ENCODE data around the gene CASD1. TPM values are rescaled to one million over a fixed set of nuclear protein-coding genes. Genes with fewer than 3 reads are reported as not detected.

CASD1 gene
- total and polyA plus RNA-seq, 2 experiments from 2014 or later: 15.5 to 38.1 TPM

DNA sequence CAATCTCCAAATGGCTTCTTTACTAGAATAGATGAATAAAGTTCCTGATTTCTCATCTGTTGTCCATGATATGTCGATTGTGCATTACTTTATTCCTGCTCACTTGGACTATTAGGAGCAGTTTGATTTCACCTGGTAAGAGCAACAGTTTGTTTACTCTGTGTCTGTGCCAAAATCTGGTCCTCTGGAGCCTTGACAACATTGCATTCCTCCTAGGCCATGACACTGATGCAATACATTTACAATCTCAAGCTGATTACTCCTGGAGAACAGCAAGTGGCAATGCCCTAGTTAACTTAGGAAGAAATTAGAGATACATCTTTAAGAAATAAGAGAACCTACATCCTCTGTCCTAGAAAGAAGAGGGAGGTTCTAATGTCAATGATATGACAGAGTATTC is 74.5 kb downstream of the CASD1 start:
- peaks cover under 1% of the 10 kb centered on the region; the same call in 1 of the 3 replicates for H3K9me3 Mint-ChIP-seq
- no peak overlapping the region for H3K4me2 ChIP-seq
- 0 out of 2 replicates have a peak, but pooled peaks cover 5% of the 10 kb centered on the region for H3K9me2 ChIP-seq (ENCODE audit: insufficient read depth)
- H3F3A ChIP-seq (replicated peaks; ENCODE audit: low read depth): no peaks in the 10 kb centered on the region
- no peak overlapping the region for H2AFZ ChIP-seq
- H3K4me3 Mint-ChIP-seq: no peak overlapping the region
- H3K79me2 ChIP-seq (replicated peaks; ENCODE audit: insufficient read depth): no peaks in the 10 kb centered on the region
- DNase-seq (ENCODE audit: low spot score): no peak
- H4K20me1 ChIP-seq (replicated peaks; ENCODE audit: insufficient read depth): no peaks in the 10 kb centered on the region
- TF ChIP-seq, protein P1, sequence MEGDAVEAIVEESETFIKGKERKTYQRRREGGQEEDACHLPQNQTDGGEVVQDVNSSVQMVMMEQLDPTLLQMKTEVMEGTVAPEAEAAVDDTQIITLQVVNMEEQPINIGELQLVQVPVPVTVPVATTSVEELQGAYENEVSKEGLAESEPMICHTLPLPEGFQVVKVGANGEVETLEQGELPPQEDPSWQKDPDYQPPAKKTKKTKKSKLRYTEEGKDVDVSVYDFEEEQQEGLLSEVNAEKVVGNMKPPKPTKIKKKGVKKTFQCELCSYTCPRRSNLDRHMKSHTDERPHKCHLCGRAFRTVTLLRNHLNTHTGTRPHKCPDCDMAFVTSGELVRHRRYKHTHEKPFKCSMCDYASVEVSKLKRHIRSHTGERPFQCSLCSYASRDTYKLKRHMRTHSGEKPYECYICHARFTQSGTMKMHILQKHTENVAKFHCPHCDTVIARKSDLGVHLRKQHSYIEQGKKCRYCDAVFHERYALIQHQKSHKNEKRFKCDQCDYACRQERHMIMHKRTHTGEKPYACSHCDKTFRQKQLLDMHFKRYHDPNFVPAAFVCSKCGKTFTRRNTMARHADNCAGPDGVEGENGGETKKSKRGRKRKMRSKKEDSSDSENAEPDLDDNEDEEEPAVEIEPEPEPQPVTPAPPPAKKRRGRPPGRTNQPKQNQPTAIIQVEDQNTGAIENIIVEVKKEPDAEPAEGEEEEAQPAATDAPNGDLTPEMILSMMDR (conservative IDR thresholded peaks at IDR 0.05; ENCODE audit: low read depth in 2 of 2): no peak
- TF ChIP-seq EZH2phosphoT487 (IDR thresholded peaks at IDR 0.05; ENCODE audit: unreplicated experiment) (no peak), NANOG (IDR thresholded peaks at IDR 0.05; ENCODE audit: borderline replicate concordance) (no peak), ZNF114 (CRISPR knock-in tag; IDR thresholded peaks at IDR 0.05) (no peak), ZNF331 (CRISPR knock-in tag; IDR thresholded peaks at IDR 0.05; ENCODE audit: low read depth) (no peak), POLR2AphosphoS5 (IDR thresholded peaks at IDR 0.05; ENCODE audit: low read depth) (no peak), JUNB (IDR thresholded peaks at IDR 0.05; ENCODE audit: unreplicated experiment) (no peak), ETS1 (IDR thresholded peaks at IDR 0.05) (no peak), ZNF462 (CRISPR knock-in tag; IDR thresholded peaks at IDR 0.05) (no peak), EZH2 (IDR thresholded peaks at IDR 0.05; ENCODE audit: low read depth, unreplicated experiment) (no peak), CREB1 (CRISPR knock-in tag; IDR thresholded peaks at IDR 0.05; ENCODE audit: low read depth) (no peak), STAT1 (IDR thresholded peaks at IDR 0.05; ENCODE audit: unreplicated experiment) (no peak)
- TF ChIP-seq, protein P2, sequence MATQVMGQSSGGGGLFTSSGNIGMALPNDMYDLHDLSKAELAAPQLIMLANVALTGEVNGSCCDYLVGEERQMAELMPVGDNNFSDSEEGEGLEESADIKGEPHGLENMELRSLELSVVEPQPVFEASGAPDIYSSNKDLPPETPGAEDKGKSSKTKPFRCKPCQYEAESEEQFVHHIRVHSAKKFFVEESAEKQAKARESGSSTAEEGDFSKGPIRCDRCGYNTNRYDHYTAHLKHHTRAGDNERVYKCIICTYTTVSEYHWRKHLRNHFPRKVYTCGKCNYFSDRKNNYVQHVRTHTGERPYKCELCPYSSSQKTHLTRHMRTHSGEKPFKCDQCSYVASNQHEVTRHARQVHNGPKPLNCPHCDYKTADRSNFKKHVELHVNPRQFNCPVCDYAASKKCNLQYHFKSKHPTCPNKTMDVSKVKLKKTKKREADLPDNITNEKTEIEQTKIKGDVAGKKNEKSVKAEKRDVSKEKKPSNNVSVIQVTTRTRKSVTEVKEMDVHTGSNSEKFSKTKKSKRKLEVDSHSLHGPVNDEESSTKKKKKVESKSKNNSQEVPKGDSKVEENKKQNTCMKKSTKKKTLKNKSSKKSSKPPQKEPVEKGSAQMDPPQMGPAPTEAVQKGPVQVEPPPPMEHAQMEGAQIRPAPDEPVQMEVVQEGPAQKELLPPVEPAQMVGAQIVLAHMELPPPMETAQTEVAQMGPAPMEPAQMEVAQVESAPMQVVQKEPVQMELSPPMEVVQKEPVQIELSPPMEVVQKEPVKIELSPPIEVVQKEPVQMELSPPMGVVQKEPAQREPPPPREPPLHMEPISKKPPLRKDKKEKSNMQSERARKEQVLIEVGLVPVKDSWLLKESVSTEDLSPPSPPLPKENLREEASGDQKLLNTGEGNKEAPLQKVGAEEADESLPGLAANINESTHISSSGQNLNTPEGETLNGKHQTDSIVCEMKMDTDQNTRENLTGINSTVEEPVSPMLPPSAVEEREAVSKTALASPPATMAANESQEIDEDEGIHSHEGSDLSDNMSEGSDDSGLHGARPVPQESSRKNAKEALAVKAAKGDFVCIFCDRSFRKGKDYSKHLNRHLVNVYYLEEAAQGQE (IDR thresholded peaks at IDR 0.05; ENCODE audit: unreplicated experiment): no peak
- H3K27ac Mint-ChIP-seq: no peak overlapping the region
- peaks cover 10% of the 10 kb centered on the region; the same call in 2 of the 3 replicates for H3K36me3 Mint-ChIP-seq (ENCODE audit: low read depth)
- H3K4me3 ChIP-seq: no peak overlapping the region
- no peaks in the 10 kb centered on the region for H3K4me1 Mint-ChIP-seq
- H3K27ac ChIP-seq (ENCODE audit: low read depth): no peak overlapping the region
- no peaks in the 10 kb centered on the region for H3K27me3 Mint-ChIP-seq (ENCODE audit: insufficient read depth, low read depth, poor library complexity)
- H3K27me3 ChIP-seq (ENCODE audit: insufficient read depth): no peaks in the 10 kb centered on the region
- ATAC-seq: no peak
- no peaks in the 10 kb centered on the region for H3K4me1 ChIP-seq (ENCODE audit: insufficient read depth)
- no peaks in the 10 kb centered on the region for H3K36me3 ChIP-seq (ENCODE audit: insufficient read depth)
